Smooth muscle cell (in vitro differentiated cells): ENCODE measurements around the gene DDX41. TPM values are rescaled to one million over a fixed set of nuclear protein-coding genes. Genes with fewer than 3 reads are reported as not detected.

ENCODE experiments used
- DNase-seq: peaks from one replicate; lab custom pipeline; 2025; ENCODE audit not compliant: unreplicated experiment; lab: John Stamatoyannopoulos, UW
- H2AFZ ChIP-seq: fragments of 200-600 bp; sonication (generic); 2 replicates; pipeline ENCODE4 v1.6.0; 2016; ENCODE audit warnings: antibody characterized with exemption, low read depth, mild to moderate bottlenecking
- H3F3A ChIP-seq: fragments of 200-600 bp; sonication (generic); 2 replicates; pipeline ENCODE4 v1.6.0; 2017; ENCODE audit warnings: antibody characterized with exemption, low read depth
- H3K27ac ChIP-seq: fragments of 200-600 bp; sonication (generic); 2 replicates; pipeline ENCODE4 v1.5.1; 2016; ENCODE audit warnings: low read depth, mild to moderate bottlenecking
- H3K27me3 ChIP-seq: fragments of 200-600 bp; sonication (generic); 2 replicates; pipeline ENCODE4 v1.6.1; 2016; ENCODE audit warnings: low read depth, mild to moderate bottlenecking
- H3K36me3 ChIP-seq: fragments of 200-600 bp; sonication (generic); 2 replicates; pipeline ENCODE4 v1.5.1; 2016; ENCODE audit warnings: low read depth
- H3K4me1 ChIP-seq: fragments of 200-600 bp; sonication (generic); 2 replicates; pipeline ENCODE4 v1.5.1; 2016; ENCODE audit warnings: low read depth
- H3K4me2 ChIP-seq: fragments of 200-600 bp; sonication (generic); 2 replicates; pipeline ENCODE4 v1.6.0; 2016; ENCODE audit warnings: mild to moderate bottlenecking
- H3K4me3 ChIP-seq: fragments of 200-600 bp; sonication (generic); 2 replicates; pipeline ENCODE4 v1.5.1; 2016; ENCODE audit warnings: mild to moderate bottlenecking
- H3K79me2 ChIP-seq: fragments of 200-600 bp; sonication (generic); 2 replicates; pipeline ENCODE4 v1.6.0; 2016; ENCODE audit warnings: low read depth, mild to moderate bottlenecking
- H3K9ac ChIP-seq: fragments of 200-600 bp; sonication (generic); 2 replicates; pipeline ENCODE4 v1.6.0; 2016; ENCODE audit warnings: low read depth
- H3K9me3 ChIP-seq: fragments of 200-600 bp; sonication (generic); replicated peaks from 2 replicates; pipeline ENCODE4 v1.5.1; 2016; ENCODE audit warnings: low read depth
- H4K20me1 ChIP-seq: fragments of 200-600 bp; sonication (generic); 2 replicates; pipeline ENCODE4 v1.6.0; 2016; ENCODE audit warnings: low read depth
- WGBS: methylation state at CpG from one replicate; pipeline ENCODE4 v1.1.7; 2016; ENCODE audit warnings: low lambda C conversion rate; 5-methylcytosine and 5-hydroxymethylcytosine counted together
- polyA plus RNA-seq: library from polyadenylated mRNA; unstranded; fragments of >200 nt; fragmentation: Nextera tagmentation; extraction: Ambion mirVana; gene quantifications from 2 replicates; pipeline ENCODE4 v1.2.1, GENCODE V29; 2016
- total RNA-seq: library from RNA; depleted of rRNA; stranded (reverse); fragments of >200 nt; gene quantifications from 2 replicates; pipeline ENCODE4 v1.2.3, GENCODE V29; 2014
- TF ChIP-seq, protein P1 (sequence below): fragments of 200-600 bp; sonication (generic); IDR thresholded peaks from 2 replicates; pipeline ENCODE4 v1.5.1; 2017; ENCODE audit warnings: borderline replicate concordance, mild to moderate bottlenecking, antibody characterized with exemption; ENCODE audit not compliant: insufficient read depth, poor library complexity, severe bottlenecking

DDX41 gene
- total and polyA plus RNA-seq, 2 experiments from 2014 or later: 72.5 to 90.0 TPM

DNA sequence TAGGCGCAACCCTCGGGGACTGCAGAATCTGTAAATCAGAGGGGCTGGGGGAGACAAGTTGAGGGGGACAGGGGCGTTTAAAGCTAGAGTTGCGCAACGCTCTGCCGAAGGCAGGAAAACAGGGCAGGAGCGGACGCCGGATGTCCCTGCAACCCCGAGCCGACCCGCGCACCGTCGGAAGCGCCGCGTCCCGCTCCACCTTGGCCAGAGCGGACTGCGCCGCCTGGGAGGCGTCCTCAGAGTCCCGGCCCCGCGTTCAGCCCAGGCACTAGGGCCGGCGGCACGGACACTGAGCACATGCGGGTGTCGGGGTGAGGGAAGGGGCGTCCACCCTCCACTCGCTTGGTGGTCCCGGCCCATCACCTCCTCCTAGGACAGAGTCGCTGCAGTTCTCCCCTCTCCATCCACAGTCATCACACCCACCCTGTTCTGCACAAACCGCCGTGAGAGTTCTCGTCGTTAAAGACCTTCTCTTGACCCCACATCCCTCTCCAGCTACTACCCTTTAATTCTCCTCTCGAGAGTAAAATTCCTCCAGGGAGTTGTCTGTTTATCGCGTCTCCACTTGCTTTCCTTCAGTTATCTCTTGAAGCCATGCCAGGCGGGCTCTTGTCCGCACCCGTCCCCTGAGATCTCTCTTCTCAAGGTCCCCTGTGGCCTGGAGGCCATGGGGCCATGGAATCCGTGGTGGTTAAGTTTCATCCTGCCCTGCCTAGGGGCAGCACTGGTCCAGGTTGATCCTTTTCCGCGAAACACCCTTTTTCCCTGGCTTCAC is 18.6 kb downstream of the DDX41 start:
- Histone ChIP-seq H4K20me1 (peaks cover 13% of the 10 kb centered on the region), H3K27me3 (no peaks in the 10 kb centered on the region), H2AFZ (no peak overlapping the region), H3K4me3 (peak overlapping the region; percentile 66), H3K36me3 (no peaks in the 10 kb centered on the region), H3K27ac (peak overlapping the region; percentile 27), H3F3A (peaks cover 22% of the 10 kb centered on the region), H3K9ac (peak overlapping the region; percentile 14), H3K4me2 (peak overlapping the region; percentile 83), H3K4me1 (peaks cover 43% of the 10 kb centered on the region), H3K79me2 (peaks cover 16% of the 10 kb centered on the region), H3K9me3 (no peaks in the 10 kb centered on the region)
- TF ChIP-seq, protein P1, sequence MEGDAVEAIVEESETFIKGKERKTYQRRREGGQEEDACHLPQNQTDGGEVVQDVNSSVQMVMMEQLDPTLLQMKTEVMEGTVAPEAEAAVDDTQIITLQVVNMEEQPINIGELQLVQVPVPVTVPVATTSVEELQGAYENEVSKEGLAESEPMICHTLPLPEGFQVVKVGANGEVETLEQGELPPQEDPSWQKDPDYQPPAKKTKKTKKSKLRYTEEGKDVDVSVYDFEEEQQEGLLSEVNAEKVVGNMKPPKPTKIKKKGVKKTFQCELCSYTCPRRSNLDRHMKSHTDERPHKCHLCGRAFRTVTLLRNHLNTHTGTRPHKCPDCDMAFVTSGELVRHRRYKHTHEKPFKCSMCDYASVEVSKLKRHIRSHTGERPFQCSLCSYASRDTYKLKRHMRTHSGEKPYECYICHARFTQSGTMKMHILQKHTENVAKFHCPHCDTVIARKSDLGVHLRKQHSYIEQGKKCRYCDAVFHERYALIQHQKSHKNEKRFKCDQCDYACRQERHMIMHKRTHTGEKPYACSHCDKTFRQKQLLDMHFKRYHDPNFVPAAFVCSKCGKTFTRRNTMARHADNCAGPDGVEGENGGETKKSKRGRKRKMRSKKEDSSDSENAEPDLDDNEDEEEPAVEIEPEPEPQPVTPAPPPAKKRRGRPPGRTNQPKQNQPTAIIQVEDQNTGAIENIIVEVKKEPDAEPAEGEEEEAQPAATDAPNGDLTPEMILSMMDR: no peak
- no peak for DNase-seq
- WGBS: 14% methylated on average over 36 of the region's 48 CpGs

DNA sequence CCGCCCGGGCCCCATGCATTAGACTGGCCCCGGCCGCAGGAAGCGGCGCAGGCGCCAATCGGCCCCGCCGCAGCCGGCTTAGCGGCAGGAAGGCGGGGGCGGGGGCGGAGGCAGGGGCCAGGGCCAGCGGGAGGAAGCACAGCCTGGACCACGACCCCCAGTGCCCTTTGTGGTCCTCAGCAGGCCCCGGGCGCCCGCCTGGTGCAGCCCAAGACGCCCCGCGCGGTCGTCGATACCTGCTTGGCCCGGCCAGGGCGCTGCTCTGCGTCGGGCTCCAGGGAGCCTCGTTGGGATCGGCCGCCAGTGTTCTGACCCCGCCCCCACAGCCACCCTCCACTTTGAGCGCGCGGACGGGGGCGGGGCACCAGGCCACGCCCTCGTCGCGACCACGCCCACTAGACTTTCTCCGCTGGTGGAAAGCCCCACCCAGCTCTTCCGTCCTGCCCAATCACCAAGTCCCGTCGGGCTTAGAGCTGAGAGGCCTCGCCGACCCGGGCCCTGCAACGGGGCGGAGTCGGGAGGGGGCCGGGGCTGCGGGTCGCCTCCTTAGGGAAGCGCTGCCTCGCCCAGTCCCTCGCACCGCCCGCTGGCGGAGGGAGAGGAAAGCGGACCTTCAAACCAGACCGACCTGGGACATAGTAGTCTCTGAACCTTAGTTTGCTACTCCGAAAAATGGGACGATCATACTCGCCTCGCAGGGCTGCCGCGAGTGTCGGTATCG is 19.3 kb downstream of the DDX41 start, which contains the start of gene PDLIM7:
PDLIM7 (minus strand) TSS at position 313 of the 721 bp plus-strand sequence. CDS start 1,092 bp downstream, outside the sequence.
- Histone ChIP-seq H3K27me3 (no peaks in the 10 kb centered on the region), H3K9ac (peak within 1 kb of the TSS; percentile 90), H2AFZ (no peak within 1 kb of the TSS), H3F3A (peaks cover 29% of the 10 kb centered on the region), H3K79me2 (peaks cover 23% of the 10 kb centered on the region), H4K20me1 (peaks cover 20% of the 10 kb centered on the region), H3K4me3 (peak within 1 kb of the TSS; percentile 66), H3K4me2 (peak within 1 kb of the TSS; percentile 99), H3K4me1 (peaks cover 43% of the 10 kb centered on the region), H3K9me3 (no peaks in the 10 kb centered on the region), H3K36me3 (no peaks in the 10 kb centered on the region), H3K27ac (peak within 1 kb of the TSS; percentile 96)
- TF ChIP-seq, protein P1: peak; percentile 7
- WGBS: under 1% methylated on average over 46 of the region's 73 CpGs
- DNase-seq: peak; percentile 92

DNA sequence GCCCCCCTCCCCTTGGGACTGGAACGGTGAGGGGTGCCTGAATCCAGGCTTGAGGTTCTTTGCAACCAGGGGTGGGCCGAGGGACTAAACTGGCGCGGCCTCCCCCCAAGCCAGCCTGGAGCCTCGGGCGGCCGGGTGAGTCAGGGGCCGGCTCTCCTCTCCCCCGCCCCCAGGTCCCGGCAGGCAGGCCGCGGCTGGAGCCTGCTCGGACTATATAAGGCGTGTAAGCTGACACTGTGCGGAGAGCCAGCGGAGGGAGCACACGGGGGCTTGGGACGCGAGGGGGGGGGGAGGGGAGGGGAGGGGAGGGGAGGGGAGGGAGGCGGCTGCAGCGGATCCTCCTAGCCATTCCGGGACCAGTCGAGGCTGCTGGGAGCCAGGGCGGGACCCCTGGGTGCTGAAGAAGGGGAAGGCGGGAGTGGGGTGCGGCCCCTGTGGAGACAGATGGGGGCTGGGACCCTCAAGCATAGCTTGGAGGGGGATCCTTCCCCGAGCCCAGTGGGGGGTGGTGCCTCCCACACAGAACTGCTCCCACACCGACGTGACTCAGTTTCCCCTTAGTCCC is 20.0 kb downstream of the DDX41 start:
- Histone ChIP-seq H3K9me3 (no peaks in the 10 kb centered on the region), H3K36me3 (no peaks in the 10 kb centered on the region), H3K4me3 (peak overlapping the region; percentile 66), H3K27ac (peak overlapping the region; percentile 96), H3K4me2 (peak overlapping the region; percentile 99), H3K4me1 (peaks cover 43% of the 10 kb centered on the region), H3K27me3 (no peaks in the 10 kb centered on the region), H3F3A (peaks cover 29% of the 10 kb centered on the region), H4K20me1 (peaks cover 27% of the 10 kb centered on the region), H3K9ac (peak overlapping the region; percentile 90), H3K79me2 (peaks cover 29% of the 10 kb centered on the region), H2AFZ (no peak overlapping the region)
- 0% methylated on average over 9 of the region's 29 CpGs for WGBS
- TF ChIP-seq, protein P1: no peak
- peak; percentile 72 for DNase-seq
